HAP-1 (cell line): Measurements from ENCODE around the gene GPR78.

Experiments
- DNase-seq, 2 experiments: peaks; one replicate each; pipeline ENCODE4 v3.0.0-alpha.2; 2016 to 2020; ENCODE audit warnings: low spot score in 2 of 2
- H3K27me3 ChIP-seq: fragments of 250-450 bp; sonication (Bioruptor Pico); 2 replicates; pipeline ENCODE4 v1.5.1; 2020; ENCODE audit warnings: low read depth, mild to moderate bottlenecking, moderate library complexity
- H3K36me3 ChIP-seq: fragments of 250-450 bp; sonication (Bioruptor Pico); replicated peaks from 2 replicates; pipeline ENCODE4 v1.5.1; 2020; ENCODE audit warnings: mild to moderate bottlenecking
- H3K4me1 ChIP-seq: fragments of 250-450 bp; sonication (Bioruptor Pico); 2 replicates; pipeline ENCODE4 v1.5.1; 2020; ENCODE audit warnings: mild to moderate bottlenecking
- H3K4me3 ChIP-seq: fragments of 250-450 bp; sonication (Bioruptor Pico); 2 replicates; pipeline ENCODE4 v1.5.1; 2020; ENCODE audit warnings: mild to moderate bottlenecking, moderate library complexity
- H3K9me3 ChIP-seq: fragments of 250-450 bp; sonication (Bioruptor Pico); 2 replicates; pipeline ENCODE4 v1.5.1; 2020; ENCODE audit warnings: mild to moderate bottlenecking, moderate library complexity
- in situ Hi-C: fragments of 300-500 bp; cut with MboI; formaldehyde crosslinking; loops from 3 replicates; pipeline ENCODE4 v1.14.3; 2020; ENCODE audit warnings: low sequenced_read_pairs, inconsistent platforms, mixed read lengths

Gene GPR78

GRCh38 chr4:8541981-8542715 lies 38.0 kb upstream of the GPR78 start:
- H3K4me1 ChIP-seq: no peaks in the 10 kb centered on the region
- H3K27me3 ChIP-seq: peaks cover 3% of the 10 kb centered on the region; the same call in 1 of the 2 replicates
- H3K4me3 ChIP-seq: no peak overlapping the region
- no peaks in the 10 kb centered on the region for H3K36me3 ChIP-seq
- in situ Hi-C loops: no loop called here
- H3K9me3 ChIP-seq: no peaks in the 10 kb centered on the region
- no peak for DNase-seq

DNA sequence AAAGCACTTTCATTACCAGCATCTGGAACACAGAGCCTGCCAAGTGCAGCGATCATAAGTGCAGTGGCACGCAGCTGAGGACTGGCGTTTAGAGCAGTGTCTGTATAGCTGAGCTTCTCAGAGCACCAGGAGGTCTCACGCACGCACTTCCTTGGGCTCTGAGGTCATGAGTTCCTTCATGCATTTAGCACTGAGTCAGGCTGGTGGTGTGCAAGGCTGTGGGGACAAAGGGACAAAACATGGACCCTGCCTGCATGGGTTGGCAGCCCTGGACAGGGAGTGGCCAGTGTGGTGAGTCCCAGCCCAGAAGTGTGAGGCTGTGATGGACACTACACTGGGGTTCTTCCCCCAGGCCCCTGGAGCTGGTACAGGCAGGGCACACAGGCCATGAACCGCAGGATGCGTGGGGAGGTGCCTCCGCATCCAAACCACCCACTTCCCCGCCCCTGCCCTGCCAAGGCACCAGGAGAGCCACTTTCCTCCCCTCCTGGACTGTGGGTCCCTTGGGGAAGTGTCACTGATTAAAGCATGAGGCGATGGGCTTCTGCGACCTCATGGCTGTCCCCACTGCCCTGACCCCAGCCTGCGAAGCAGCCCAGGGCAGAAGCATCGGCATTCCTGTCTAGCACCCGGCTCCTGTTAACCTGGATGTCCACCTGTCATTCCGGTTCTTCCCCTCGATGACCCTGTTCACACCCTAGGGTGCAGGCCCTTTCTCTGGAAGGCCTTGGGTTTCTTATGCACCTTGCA lies 37.2 kb upstream of the GPR78 start:
- H3K4me1 ChIP-seq: no peaks in the 10 kb centered on the region
- peaks cover 3% of the 10 kb centered on the region; the same call in 1 of the 2 replicates for H3K27me3 ChIP-seq
- DNase-seq: no peak
- H3K4me3 ChIP-seq: no peak overlapping the region
- no peaks in the 10 kb centered on the region for H3K9me3 ChIP-seq
- H3K36me3 ChIP-seq: no peaks in the 10 kb centered on the region
- in situ Hi-C loops: no loop called here

GRCh38 chr4:8543623-8544022 lies 36.6 kb upstream of the GPR78 start:
- Histone ChIP-seq H3K4me3 (no peak overlapping the region), H3K27me3 (peaks cover 3% of the 10 kb centered on the region; the same call in 1 of the 2 replicates), H3K9me3 (no peaks in the 10 kb centered on the region), H3K36me3 (no peaks in the 10 kb centered on the region), H3K4me1 (no peaks in the 10 kb centered on the region)
- DNase-seq: no peak
- in situ Hi-C loops: no loop called here

GRCh38 chr4:8544282-8544681 lies 35.9 kb upstream of the GPR78 start:
- in situ Hi-C loops: no loop called here
- DNase-seq: no peak
- Histone ChIP-seq H3K36me3 (no peaks in the 10 kb centered on the region), H3K4me3 (no peak overlapping the region), H3K27me3 (peaks cover 3% of the 10 kb centered on the region; the same call in 1 of the 2 replicates), H3K4me1 (no peaks in the 10 kb centered on the region), H3K9me3 (no peaks in the 10 kb centered on the region)

DNA sequence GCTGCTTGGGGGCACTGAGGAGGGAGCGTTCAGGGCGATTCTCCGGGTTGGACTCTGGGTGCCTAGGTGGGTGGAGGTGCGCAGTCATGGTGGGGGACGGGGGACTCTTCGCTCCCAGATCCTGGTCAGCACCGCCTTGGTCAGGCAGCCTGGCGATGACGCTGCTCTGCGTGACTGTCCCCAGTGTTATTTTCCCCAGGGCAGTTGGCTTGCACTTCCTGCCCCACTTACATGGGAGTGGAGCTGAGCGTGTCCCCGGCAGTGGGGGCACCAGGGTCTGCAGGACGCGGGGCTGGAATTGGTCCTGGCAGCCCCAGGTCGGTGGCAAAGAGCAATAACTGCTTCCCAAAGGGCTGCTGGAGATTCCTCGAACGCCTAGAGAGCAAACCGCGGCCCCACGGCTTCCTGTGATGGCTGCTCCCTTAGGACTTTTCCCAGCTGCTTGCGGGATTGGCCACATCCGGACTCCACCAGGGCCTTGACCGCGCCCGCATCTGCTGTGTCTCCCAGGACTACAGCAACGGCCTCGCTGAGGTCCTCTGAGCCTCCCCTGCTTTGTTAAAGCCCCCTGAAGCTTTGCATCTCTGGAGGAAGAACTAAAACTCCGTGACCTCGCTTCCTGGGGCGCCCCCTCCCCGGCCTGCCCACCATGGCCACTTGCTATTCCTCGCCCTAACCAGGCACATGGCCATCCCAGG lies 35.3 kb upstream of the GPR78 start:
- no peaks in the 10 kb centered on the region for H3K4me1 ChIP-seq
- H3K9me3 ChIP-seq: no peaks in the 10 kb centered on the region
- H3K36me3 ChIP-seq: no peaks in the 10 kb centered on the region
- no peak overlapping the region for H3K4me3 ChIP-seq
- in situ Hi-C loops: no loop called here
- H3K27me3 ChIP-seq: peaks cover 3% of the 10 kb centered on the region; the same call in 1 of the 2 replicates
- no peak for DNase-seq

GRCh38 chr4:8545439-8545765 lies 34.8 kb upstream of the GPR78 start:
- no peaks in the 10 kb centered on the region for H3K9me3 ChIP-seq
- no peak for DNase-seq
- H3K27me3 ChIP-seq: peaks cover 3% of the 10 kb centered on the region; the same call in 1 of the 2 replicates
- H3K4me1 ChIP-seq: no peaks in the 10 kb centered on the region
- H3K4me3 ChIP-seq: no peak overlapping the region
- in situ Hi-C loops: no loop called here
- H3K36me3 ChIP-seq: no peaks in the 10 kb centered on the region

GRCh38 chr4:8546766-8547107 lies 33.5 kb upstream of the GPR78 start:
- H3K4me3 ChIP-seq: no peak overlapping the region
- H3K9me3 ChIP-seq: no peaks in the 10 kb centered on the region
- H3K36me3 ChIP-seq: no peaks in the 10 kb centered on the region
- H3K4me1 ChIP-seq: no peaks in the 10 kb centered on the region
- DNase-seq: no peak
- in situ Hi-C loops: no loop called here
- H3K27me3 ChIP-seq: peaks cover 3% of the 10 kb centered on the region; the same call in 1 of the 2 replicates

GRCh38 chr4:8547108-8547911 lies 32.9 kb upstream of the GPR78 start:
- no peaks in the 10 kb centered on the region for H3K9me3 ChIP-seq
- peaks cover 3% of the 10 kb centered on the region; the same call in 1 of the 2 replicates for H3K27me3 ChIP-seq
- H3K4me1 ChIP-seq: no peaks in the 10 kb centered on the region
- in situ Hi-C loops: no loop called here
- H3K4me3 ChIP-seq: no peak overlapping the region
- DNase-seq: peak in 1 of 2 experiments; percentile 19
- H3K36me3 ChIP-seq: no peaks in the 10 kb centered on the region

DNA sequence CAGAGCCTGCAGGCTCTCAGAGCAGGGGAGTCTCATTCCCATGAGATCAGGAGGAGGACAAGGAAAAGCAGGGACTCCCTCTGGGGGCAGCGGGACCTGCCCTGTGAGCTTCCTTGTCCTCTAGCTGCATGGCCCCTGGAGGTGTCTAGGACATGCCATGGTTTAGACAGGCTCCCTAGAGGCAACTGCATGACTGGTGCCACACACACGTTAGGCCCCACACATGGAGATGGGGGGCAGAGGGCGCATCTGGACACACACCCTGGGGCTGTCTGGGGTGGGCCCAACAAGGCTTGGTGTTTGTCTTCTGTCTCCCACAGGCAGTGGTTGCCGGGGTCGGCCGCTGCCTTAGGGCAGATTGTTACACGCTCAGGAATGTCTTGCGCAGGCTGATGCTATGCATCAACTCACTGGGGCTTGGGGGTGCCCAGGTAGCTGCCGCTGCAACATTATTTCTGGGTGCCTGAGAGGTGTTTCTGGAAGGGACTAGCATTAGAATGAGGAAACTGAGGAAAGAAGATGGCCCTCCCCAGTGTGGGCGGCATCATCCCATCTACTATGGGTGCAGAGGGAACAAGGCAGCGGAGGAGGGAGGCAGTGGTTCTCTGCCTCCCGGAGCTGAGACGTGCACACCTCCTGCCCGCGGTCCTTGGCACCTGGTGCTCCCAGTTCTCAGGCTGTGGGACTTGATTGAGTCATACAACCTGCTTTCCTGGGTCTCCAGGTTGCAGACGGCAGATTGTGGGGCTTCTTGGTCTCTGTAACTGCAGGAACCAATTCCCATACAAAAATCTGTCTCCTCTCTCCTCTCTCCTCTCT lies 32.1 kb upstream of the GPR78 start:
- H3K9me3 ChIP-seq: no peaks in the 10 kb centered on the region
- H3K36me3 ChIP-seq: no peaks in the 10 kb centered on the region
- no peaks in the 10 kb centered on the region for H3K4me1 ChIP-seq
- H3K4me3 ChIP-seq: no peak overlapping the region
- peaks cover 3% of the 10 kb centered on the region; the same call in 1 of the 2 replicates for H3K27me3 ChIP-seq
- DNase-seq: no peak
- in situ Hi-C loops: no loop called here

- Histone ChIP-seq H3K27me3 (peaks cover 3% of the 10 kb centered on the region; the same call in 1 of the 2 replicates), H3K4me1 (no peaks in the 10 kb centered on the region), H3K36me3 (no peaks in the 10 kb centered on the region), H3K9me3 (no peaks in the 10 kb centered on the region), H3K4me3 (no peak overlapping the region)
- DNase-seq: no peak
- in situ Hi-C loops: no loop called here
Observed at GRCh38 chr4:8548731-8549351, 31.4 kb upstream of the GPR78 start.

DNA sequence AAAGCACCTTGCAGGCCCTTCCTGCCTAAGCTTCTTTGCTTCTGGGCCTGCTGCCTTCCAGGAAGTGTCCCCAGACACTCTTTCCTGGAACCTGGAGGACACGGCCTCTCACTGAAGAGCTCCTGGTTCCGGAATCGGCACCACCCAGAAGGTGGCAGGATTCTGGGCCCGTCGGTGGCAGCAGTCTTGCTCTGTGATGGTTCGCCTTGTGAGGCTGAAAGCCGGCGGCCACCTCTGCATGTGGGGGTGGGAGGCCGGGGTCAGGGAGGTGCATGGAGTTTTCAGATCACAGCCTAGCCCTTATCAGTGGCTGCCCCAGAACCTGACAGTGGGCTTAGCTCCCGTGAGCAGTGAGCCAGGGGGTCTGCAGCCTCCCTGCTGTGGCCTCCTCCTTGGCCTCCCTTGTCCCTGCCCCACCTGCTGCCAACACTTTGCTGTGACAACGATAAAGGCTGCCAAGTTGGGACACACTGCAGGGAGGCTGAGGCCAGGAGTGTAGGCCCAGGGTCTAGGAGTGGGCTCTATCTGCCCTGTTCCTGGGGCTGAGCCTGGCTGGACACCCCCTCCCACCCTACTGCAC lies 30.8 kb upstream of the GPR78 start:
- DNase-seq: no peak
- no peaks in the 10 kb centered on the region for H3K4me1 ChIP-seq
- no peaks in the 10 kb centered on the region for H3K9me3 ChIP-seq
- H3K4me3 ChIP-seq: no peak overlapping the region
- in situ Hi-C loops: no loop called here
- no peaks in the 10 kb centered on the region for H3K36me3 ChIP-seq
- peaks cover 3% of the 10 kb centered on the region; the same call in 1 of the 2 replicates for H3K27me3 ChIP-seq

DNA sequence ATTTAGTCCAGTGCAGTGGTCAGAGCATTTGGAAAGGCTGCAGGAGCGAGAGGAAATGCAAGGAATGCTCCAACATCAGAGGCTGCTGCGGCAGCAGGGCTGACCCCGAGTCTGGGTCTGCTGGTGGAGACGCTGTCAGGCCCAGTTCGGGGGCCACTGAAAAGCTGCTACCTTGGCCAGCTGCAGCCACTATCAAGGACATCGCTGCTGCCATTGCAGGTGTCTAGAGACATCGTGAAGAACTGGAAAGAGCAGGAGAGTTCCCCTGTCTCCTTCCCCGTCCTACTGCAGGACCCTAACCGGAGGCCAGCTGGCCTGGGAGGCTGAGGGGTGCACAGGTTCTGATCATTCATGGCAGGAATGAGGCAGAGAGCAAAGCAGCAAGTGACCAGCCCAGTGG lies 29.5 kb upstream of the GPR78 start:
- H3K4me3 ChIP-seq: no peak overlapping the region
- H3K9me3 ChIP-seq: no peaks in the 10 kb centered on the region
- no peak for DNase-seq
- in situ Hi-C loops: no loop called here
- H3K4me1 ChIP-seq: no peaks in the 10 kb centered on the region
- no peaks in the 10 kb centered on the region for H3K36me3 ChIP-seq
- H3K27me3 ChIP-seq: peaks cover 3% of the 10 kb centered on the region; the same call in 1 of the 2 replicates
